Suprapubic skin (tissue), 4 donors: Measurements from ENCODE around the gene NUP50. TPM values are rescaled to one million over a fixed set of nuclear protein-coding genes. Genes with fewer than 3 reads are reported as not detected.

ENCODE experiments used
- DNase-seq, 2 donors: peaks; one replicate each; pipeline ENCODE4 v3.0.0-alpha.2; 2019; ENCODE audit warnings: low spot score in 2 of 2
- H3K27ac ChIP-seq: fragments of 200-600 bp; sonication (generic); one replicate; pipeline ENCODE4 v1.5.1; 2019
- H3K27me3 ChIP-seq: fragments of 200-600 bp; sonication (generic); one replicate; pipeline ENCODE4 v1.5.1; 2019
- H3K36me3 ChIP-seq: fragments of 200-600 bp; sonication (generic); one replicate; pipeline ENCODE4 v1.5.1; 2019
- H3K4me1 ChIP-seq: fragments of 200-600 bp; sonication (generic); one replicate; pipeline ENCODE4 v1.5.1; 2019
- H3K4me3 ChIP-seq: fragments of 200-600 bp; sonication (generic); one replicate; pipeline ENCODE4 v1.5.1; 2019; ENCODE audit warnings: mild to moderate bottlenecking
- H3K9me3 ChIP-seq: fragments of 200-600 bp; sonication (generic); one replicate; pipeline ENCODE4 v1.5.1; 2019
- EP300 ChIP-seq: sonication (generic); formaldehyde crosslinking; IDR thresholded peaks from one replicate; pipeline ENCODE4 v1.6.1; 2017; ENCODE audit warnings: antibody characterized with exemption
- POLR2A ChIP-seq, 2 donors: fragments of 450-650 bp; IDR thresholded peaks; one replicate each; pipeline ENCODE4 v1.6.1; 2017; ENCODE audit warnings: antibody characterized with exemption in 2 of 2, mild to moderate bottlenecking in 2 of 2, moderate library complexity in 2 of 2
- POLR2AphosphoS5 ChIP-seq, 3 donors: sonication (generic); formaldehyde crosslinking; IDR thresholded peaks; one replicate each; pipeline ENCODE4 v1.6.1; 2017; ENCODE audit warnings: antibody characterized with exemption in 3 of 3
- WGBS: methylation state at CpG from one replicate; pipeline ENCODE4 v1.1.5; 2018; 5-methylcytosine and 5-hydroxymethylcytosine counted together
- total RNA-seq, 4 donors: library from RNA; depleted of rRNA; stranded (reverse); fragments of >200 nt; gene quantifications; one replicate each; pipeline ENCODE4 v1.1.0, GENCODE V29; 2016
- TF ChIP-seq, protein P1 (sequence below), 2 donors: fragments of 200-600 bp in 1 of 2; fragments of 450-650 bp in 1 of 2; sonication (generic) in 1 of 2; IDR thresholded peaks; one replicate each; pipeline ENCODE4 v1.5.1; 2016 to 2019; ENCODE audit warnings: antibody characterized with exemption in 2 of 2, mild to moderate bottlenecking in 1 of 2, moderate library complexity in 1 of 2

Gene NUP50
- total RNA-seq, 4 donors from 2014 or later = 44.2 to 74.0 (median 64.0) TPM

DNA sequence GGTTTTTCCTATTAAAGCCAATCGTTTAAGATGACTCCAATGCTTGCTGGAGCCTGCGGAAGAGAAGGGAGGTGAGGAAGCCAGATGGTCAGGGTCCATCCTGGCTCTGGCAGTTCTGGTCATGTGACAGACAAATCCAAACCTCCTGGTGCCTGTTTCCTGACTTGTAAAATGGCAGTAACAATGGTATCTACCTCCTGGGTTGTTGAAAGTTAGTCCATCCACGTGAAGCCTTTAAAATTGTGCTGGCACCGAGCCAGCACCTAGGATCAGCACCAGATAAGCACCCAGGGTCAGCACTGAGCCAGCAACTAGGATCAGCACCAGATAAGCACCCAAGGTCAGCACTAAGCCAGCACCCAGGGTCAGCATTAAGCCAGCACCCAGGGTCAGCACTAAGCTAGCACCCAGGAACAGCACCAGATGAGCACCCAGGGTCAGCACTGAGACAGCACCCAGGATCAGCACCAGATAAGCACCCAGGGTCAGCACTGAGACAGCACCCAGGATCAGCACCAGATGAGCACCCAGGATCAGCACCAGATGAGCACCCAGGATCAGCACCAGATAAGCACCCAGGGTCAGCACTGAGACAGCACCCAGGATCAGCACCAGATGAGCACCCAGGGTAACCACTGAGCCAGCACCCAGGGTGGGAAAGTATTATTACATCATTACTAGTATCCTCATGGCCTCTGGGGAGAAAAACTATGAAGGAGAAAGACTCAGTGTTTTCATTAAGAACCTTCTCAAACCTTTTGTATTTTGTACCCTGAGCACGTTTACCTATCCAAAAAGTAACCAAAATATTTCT, 59.8 kb downstream of the NUP50 start:
- peaks cover 40% of the 10 kb centered on the region for H3K4me1 ChIP-seq
- no peak for TF ChIP-seq POLR2A (IDR thresholded peaks at IDR 0.05)
- no peak for TF ChIP-seq POLR2AphosphoS5 (IDR thresholded peaks at IDR 0.05)
- WGBS = 67% methylated on average over 5 of the region's 5 CpGs
- H3K4me3 ChIP-seq = no peak overlapping the region
- no peak for DNase-seq
- no peaks in the 10 kb centered on the region for H3K27me3 ChIP-seq
- H3K9me3 ChIP-seq = no peaks in the 10 kb centered on the region
- H3K27ac ChIP-seq = no peak overlapping the region
- no peaks in the 10 kb centered on the region for H3K36me3 ChIP-seq

- Histone ChIP-seq H3K27ac (peak overlapping the region; percentile 35), H3K4me1 (peaks cover 40% of the 10 kb centered on the region)
- 76% methylated on average over 11 of the region's 11 CpGs for WGBS
Measured at GRCh38 chr22:45224331-45224730, 60.6 kb downstream of the NUP50 start.

GRCh38 chr22:45224988-45225731, 61.4 kb downstream of the NUP50 start:
- TF ChIP-seq EP300 (no peak), POLR2AphosphoS5 (IDR thresholded peaks at IDR 0.05) (no peak), POLR2A (IDR thresholded peaks at IDR 0.05) (no peak)
- TF ChIP-seq, protein P1, sequence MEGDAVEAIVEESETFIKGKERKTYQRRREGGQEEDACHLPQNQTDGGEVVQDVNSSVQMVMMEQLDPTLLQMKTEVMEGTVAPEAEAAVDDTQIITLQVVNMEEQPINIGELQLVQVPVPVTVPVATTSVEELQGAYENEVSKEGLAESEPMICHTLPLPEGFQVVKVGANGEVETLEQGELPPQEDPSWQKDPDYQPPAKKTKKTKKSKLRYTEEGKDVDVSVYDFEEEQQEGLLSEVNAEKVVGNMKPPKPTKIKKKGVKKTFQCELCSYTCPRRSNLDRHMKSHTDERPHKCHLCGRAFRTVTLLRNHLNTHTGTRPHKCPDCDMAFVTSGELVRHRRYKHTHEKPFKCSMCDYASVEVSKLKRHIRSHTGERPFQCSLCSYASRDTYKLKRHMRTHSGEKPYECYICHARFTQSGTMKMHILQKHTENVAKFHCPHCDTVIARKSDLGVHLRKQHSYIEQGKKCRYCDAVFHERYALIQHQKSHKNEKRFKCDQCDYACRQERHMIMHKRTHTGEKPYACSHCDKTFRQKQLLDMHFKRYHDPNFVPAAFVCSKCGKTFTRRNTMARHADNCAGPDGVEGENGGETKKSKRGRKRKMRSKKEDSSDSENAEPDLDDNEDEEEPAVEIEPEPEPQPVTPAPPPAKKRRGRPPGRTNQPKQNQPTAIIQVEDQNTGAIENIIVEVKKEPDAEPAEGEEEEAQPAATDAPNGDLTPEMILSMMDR (IDR thresholded peaks at IDR 0.05) = no peak
- Histone ChIP-seq H3K4me1 (peaks cover 43% of the 10 kb centered on the region), H3K9me3 (no peaks in the 10 kb centered on the region), H3K36me3 (no peaks in the 10 kb centered on the region), H3K27me3 (no peaks in the 10 kb centered on the region), H3K4me3 (no peak overlapping the region), H3K27ac (peak overlapping the region; percentile 86)
- 85% methylated on average over 16 of the region's 19 CpGs for WGBS
- peak in 1 of 2 donors; percentile 63 for DNase-seq

More at GRCh38 chr22:45224331-45224730, 60.6 kb downstream of the NUP50 start:
- no peaks in the 10 kb centered on the region for H3K27me3 ChIP-seq
- H3K4me3 ChIP-seq = no peak overlapping the region
- no peaks in the 10 kb centered on the region for H3K36me3 ChIP-seq
- TF ChIP-seq POLR2A (IDR thresholded peaks at IDR 0.05) (no peak), EP300 (no peak), POLR2AphosphoS5 (IDR thresholded peaks at IDR 0.05) (no peak)
- TF ChIP-seq, protein P1 (IDR thresholded peaks at IDR 0.05) = no peak
- H3K9me3 ChIP-seq = no peaks in the 10 kb centered on the region
- DNase-seq = no peak

DNA sequence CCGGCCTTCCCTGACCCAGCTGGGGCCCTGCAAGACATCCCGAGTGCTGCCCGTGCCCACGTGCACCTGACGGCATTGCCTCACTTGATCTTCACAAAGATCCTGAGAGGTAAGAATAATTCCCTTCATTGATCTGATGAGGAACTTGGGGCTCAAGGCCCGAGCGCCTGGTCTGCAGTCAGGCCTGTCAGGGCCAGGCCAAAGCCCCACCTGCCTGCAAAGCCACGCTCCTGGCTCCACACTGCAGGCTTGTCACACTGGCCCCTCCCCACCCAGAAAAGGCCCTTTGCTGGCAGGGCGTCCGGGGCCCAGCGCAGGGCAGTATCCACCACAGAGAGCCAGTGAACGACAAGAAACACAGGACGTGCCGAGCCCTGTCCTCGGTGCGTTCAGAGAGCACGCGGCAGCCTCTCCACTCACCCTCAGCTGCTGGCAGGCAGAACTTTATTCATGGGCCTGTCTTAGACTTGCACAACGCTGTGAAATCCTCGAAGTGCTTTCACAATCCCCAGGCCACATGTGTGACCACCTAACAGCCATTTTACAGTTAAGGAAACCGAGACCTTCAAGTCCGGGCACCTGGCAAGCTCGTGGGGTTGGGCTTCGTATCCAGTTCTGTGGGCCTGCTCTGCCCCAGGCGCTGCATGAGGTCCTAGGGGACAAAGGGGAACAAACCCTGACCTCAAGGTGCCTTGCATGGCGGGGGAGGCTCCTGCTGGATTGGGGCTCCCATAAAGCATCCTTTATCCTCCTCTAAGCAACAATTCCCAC, 62.2 kb downstream of the NUP50 start:
- DNase-seq = peak in 1 of 2 donors; percentile 85
- Histone ChIP-seq H3K9me3 (no peaks in the 10 kb centered on the region), H3K4me3 (no peak overlapping the region), H3K36me3 (no peaks in the 10 kb centered on the region), H3K4me1 (peaks cover 50% of the 10 kb centered on the region), H3K27ac (peak overlapping the region; percentile 86), H3K27me3 (no peaks in the 10 kb centered on the region)
- 44% methylated on average over 14 of the region's 26 CpGs for WGBS
- TF ChIP-seq POLR2A (IDR thresholded peaks at IDR 0.05) (no peak), POLR2AphosphoS5 (IDR thresholded peaks at IDR 0.05) (peak in 2 of 3 donors; percentile 62 to 94)

- Histone ChIP-seq H3K27ac (peak overlapping the region; percentile 86), H3K9me3 (no peaks in the 10 kb centered on the region), H3K27me3 (no peaks in the 10 kb centered on the region), H3K4me1 (peaks cover 53% of the 10 kb centered on the region), H3K36me3 (no peaks in the 10 kb centered on the region), H3K4me3 (no peak overlapping the region)
- 39% methylated on average over 13 of the region's 17 CpGs for WGBS
- TF ChIP-seq POLR2AphosphoS5 (IDR thresholded peaks at IDR 0.05) = peak in 1 of 3 donors; percentile 22
- no peak for TF ChIP-seq EP300
- no peak for TF ChIP-seq POLR2A (IDR thresholded peaks at IDR 0.05)
- TF ChIP-seq, protein P1 (IDR thresholded peaks at IDR 0.05) = no peak
- peak in 1 of 2 donors; percentile 79 for DNase-seq
Measured at GRCh38 chr22:45226503-45227186, 62.9 kb downstream of the NUP50 start.
